GM21528 (cell line): ENCODE data around the gene PCA3.

Source experiments
- ATAC-seq: cut with Tn5 transposase; IDR thresholded peaks from one replicate; pipeline ENCODE4 v1.9.1; 2021; ENCODE audit warnings: mild to moderate bottlenecking, moderate library complexity; ENCODE audit not compliant: unreplicated experiment, low FRiP score

The PCA3 gene

DNA sequence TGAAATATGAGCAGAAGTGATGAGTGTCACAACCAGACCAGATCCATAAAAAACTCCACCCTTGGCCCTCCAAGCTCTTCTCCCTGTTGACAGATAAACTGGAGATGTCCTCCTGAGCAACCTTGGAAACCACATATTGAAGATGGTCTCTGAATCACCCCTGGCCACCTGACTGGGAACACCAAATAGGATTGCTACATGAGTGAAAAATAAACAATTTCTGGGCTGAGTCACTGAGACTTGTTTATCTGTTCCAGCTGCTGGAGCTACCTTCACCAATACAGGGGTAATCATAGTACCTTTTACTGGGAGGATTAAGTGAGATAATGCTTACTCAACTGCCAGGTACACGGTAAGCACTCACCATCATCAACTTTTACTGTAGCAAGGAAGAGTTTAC, 53.3 kb downstream of the PCA3 start:
- ATAC-seq, result no peak

DNA sequence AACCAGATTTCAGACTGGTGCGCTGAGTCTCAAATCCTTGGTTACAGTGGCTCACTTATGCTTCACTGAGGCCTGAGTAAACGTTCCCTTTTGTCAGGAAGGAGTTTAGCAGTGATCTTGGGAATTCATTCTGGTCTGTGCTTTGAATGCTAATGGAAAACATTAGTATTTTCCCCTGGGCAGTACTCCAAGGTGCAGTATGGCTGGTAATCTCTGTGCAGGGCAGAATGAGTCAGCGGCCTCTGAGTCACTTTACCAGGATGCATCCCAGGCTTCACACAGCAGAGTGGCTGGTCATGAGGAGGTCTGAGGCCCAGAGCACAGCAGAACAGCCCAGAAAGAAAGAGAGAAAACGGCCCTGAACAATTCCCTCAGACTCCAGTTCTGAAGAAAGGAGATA, 54.0 kb downstream of the PCA3 start:
- ATAC-seq, result no peak

DNA sequence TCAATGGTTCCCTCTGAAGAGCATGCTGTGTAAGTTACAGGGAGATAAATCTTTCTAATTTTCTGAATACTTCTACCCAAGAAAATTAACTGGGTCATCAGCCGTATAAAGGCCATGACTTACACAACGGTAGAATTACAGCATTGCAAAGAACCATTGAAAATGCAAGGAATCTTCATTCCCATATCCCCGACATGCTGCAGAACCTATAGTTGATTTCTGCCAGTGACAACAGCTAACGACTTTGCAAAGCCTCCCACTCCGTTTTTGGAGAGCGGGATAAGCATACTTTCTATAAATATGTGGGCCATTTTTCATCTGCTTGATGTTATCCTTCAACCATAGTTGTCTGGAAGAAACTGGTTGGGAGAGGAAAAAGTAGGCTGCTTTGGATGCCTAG, 56.2 kb downstream of the PCA3 start:
- no peak for ATAC-seq

DNA sequence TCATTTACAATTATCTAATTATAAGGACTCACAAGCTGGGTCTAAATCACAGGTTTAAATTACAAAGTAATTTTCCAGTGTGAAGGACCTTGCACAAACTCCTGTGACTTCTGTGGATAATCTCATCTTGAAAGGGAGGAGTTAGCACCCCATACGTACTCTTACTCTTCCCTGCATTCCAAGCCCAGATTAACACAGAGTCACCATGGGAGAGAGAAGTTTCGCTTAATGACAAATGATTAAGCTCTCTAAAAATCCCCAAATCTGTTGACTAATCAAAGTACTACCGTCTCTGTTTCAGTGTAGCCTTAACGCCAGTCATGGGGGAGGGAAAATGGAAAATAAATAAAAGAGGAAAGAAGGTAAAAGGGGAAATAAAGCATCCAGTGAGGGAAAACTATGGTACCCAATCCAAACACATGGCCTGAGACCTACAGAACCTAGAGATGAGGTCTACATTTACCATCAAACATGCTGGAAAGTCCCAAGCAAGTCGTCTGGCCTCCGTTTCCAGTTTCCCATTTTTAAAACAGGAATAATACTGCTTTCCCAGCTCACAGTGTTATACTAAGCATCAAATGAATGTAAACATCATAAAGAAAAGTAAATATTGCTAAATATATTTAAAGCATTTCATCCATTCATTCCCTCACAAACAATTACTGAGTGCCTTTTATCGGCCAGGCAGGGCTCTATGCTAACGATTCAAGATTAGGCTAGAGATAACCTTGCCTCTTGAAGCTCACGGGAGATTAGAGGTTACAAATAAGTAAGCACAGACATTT, 63.2 kb downstream of the PCA3 start:
- no peak for ATAC-seq

DNA sequence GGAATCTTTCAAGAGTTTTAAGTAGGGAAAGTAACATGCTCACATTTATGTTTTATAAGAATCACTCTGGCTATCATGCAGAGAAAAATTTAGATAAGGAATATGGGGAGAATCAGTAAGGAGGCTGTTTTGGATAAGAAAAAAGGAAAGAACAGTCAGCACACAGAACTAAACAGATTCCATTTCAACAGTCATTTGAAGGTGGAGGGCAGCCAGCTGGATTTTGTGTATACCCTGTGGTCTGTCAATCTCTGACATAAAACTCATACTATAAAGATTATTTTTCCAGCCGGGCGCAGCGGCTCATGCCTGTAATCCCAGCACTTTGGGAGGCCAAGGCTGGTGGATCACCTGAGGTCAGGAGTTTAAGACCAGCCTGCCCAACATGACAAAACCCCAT, 64.2 kb downstream of the PCA3 start:
- ATAC-seq, result no peak

DNA sequence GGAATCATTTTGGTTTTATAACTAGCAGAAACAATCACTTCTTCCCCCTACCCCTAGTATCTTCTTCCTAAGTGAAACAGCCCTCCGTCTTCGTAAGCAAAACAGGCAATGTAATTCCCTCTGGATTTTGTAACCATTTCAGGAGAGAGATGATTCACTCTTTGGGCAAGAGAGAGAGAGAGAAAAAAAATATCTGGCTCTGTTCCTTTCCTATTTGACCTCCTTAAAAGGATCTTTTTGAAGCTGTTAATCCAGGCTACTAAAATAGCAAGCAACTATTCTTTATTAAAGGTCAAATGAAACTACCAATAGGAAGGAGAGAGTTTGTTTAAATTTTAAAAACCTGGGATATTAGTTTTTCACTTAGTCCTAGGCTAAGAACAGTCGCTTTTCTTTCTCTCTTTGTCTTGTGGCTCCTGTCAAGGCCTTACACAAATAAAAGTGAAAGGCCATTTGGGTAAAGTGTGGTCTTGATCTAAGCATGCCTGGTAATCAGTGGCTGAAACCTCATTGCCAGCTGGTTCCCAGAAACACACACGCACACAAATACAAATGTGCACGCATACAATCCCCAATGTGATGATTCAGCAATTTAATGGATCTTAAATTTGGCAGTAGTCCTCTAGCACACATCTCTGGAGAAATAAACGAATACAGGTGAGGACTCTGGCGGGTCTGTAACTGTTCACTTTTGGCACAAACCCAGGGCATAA, 71.5 kb downstream of the PCA3 start:
- ATAC-seq, result no peak
